ENCODE data around the gene ADCY5.

ADCY5 gene

DNA sequence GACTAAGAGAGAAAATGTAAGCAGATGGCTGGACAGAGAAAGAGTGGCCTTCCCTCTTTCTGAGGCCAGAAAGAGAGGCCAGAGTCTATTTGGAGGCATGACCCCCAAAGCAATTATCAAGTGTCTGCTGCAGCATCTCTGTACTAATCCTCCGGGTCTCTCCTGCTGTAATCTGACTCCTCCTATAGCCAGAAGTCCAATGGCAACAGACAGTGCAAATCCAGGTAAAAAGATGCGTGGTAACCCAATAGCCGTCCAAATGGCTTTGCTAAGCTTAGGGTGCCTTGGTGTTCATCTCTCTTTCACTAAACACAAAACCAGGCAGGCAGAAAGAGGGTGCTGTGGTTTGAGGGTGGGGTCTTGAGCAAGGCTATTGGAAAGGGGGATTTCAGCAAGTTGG, 91.6 kb downstream of the ADCY5 start:
- DNase-seq, result no peak

DNA sequence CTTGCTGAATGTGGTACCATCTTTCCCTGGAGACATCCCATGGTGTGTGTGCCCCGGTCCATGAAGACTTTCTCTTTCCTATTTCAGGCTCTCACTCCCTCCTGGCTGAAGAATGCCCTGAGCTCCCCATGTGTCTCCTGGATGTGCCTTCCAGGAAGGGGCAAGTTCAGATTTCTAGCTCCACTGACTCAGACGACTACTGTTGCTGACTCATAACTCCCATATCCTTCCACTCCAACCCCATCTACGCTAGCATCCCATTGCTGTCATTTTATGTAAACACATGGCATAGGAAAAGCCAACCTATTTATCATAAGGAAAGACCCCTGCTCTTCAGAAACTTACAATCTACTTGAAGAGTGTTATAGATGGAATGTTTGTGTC, 95.0 kb downstream of the ADCY5 start:
- DNase-seq, result no peak

DNA sequence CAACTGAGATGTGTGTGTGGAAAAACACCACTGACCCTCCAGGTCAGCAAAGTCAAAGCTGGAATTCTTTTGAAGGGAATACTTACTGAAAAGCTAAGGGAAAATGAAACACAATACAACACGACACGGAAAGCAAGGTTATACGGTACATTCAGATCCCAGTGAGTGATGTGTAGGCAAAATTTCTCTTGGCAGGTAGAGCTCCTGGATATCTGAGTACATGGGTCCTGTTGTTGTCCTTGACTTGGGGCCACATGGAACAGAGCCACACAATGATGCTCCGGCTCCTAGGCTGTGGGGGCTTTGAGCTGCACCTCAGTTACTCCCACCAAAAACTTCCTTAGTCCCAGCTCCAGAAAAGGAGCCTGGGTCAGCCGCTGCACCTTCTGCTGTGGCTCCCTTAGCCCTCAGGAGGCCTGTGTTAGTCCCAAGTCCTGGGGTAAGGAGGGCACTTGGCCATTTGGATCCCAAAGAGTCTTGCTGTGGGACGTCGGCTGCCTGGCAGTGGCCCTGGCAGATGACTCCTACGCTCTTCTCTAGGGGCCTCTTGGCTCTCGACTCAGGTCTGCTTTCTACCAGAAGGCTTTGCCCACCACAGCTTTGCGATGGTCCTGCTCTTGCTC, 95.6 kb downstream of the ADCY5 start:
- no peak for DNase-seq

DNA sequence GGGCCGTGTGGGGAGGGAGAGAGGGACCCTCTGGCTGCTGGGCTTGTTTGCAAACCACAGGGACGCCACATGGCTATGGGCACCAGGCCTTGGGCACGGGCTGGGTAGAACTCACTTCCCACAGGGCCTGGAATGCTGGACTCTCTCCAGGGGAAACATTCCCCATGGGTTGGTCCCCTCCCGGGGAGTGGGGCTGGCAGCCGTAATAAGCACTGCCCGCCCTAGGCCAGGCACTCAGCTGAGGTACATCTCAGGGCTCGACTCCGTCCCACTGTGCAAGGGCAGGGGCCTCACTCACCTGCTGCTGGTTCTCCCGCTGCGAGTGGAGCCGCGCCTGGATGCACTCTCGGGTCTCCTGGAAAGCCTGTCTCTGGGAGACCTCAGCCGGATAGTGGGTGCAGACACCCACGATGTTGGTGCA, 96.7 kb downstream of the ADCY5 start:
- no peak for DNase-seq

DNA sequence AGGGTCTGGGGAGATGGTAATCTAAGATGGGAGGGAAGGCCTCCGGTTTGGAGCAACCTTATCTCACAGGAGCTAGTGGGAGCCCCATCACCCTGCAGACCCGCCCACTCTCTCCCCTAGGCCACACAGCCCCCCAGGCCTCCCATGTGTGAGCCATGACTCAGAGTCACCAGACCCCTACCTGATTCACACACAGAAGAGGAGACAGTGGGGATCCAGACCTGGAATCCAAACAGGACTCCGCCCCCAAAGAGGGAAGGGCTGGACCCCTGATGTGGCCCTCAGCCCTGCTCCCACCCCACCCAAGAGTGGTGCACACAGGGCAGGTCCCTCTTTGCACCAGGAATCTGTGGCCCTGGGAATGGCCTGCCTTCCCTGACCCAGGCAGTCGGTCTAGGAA, 97.4 kb downstream of the ADCY5 start:
- no peak for DNase-seq

DNA sequence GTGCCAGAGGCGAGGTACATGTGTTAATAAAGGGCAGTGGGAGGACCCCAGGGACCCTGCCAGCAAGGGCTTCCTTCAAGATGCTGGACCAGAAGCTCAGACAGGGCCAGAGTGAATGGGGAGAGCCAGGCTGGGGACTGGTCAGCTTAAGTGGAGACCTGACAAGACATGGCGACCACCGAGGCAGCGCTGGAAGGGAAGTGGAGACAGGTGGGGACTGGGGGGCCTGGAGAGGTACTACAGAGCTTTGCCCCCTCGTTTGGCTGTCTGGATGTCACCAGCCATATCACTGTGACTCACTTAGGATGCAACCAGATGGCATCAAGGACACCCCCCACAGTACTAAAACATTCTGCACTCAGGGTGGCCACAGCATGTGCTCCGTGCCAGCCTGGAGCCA, 97.9 kb downstream of the ADCY5 start:
- no peak for DNase-seq

DNA sequence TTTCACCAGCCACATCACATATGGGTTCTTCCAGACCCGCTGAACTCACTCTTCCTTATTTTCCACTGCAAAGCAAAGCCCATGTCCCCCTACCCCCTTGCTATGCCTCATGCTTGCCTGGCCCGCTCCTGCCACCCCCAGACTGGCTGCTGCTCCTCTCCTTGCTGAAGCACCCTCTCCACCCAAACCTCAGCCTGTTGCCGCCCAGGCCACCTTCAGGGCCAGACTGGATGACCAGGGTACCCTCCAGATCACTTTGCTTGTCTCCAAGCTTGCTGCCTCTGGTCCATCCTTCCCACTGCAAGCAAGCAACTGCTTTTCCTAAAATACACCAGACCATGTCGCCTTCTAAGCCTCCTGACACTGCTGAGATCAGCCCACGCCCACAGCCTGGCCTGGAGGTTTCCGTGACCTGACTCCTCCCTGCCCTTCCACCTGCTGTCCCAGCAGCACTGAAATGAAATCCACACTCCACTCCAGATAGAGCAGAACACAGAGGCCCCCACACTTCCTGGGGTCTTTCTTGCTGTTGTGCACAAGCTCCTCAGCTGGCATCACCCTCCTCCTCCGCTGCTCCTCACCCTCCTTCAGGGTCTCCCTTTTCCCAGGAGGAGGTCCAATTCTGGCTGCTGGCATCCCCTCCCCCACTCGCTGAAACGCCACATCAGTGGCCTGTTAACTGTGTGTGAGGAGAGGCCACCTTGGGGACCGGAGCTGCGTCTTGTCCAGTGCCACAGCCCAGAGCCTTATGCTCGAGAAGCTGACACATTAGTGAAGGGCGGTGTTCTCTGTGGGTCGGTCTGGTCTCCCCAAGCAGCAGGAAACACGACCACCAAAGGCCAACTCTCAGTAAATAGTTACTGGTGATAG, 99.1 kb downstream of the ADCY5 start:
- no peak for DNase-seq

DNA sequence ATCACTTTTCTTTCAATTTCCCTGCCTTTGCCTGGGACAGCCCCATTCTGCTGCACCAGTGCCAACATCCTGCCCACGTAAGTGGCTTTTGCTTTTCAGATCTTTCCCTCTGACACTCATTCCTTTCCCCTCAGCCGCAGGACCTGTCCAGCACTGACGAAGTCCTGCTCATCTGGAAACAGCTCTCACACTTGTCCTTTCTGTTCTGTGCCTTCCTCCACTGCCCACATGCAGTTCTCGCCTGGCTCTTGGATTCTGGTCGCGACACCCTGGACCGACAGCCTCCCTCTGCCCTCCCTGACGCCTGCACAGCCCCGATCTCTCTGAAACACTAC, 99.7 kb downstream of the ADCY5 start:
- DNase-seq, result no peak

DNA sequence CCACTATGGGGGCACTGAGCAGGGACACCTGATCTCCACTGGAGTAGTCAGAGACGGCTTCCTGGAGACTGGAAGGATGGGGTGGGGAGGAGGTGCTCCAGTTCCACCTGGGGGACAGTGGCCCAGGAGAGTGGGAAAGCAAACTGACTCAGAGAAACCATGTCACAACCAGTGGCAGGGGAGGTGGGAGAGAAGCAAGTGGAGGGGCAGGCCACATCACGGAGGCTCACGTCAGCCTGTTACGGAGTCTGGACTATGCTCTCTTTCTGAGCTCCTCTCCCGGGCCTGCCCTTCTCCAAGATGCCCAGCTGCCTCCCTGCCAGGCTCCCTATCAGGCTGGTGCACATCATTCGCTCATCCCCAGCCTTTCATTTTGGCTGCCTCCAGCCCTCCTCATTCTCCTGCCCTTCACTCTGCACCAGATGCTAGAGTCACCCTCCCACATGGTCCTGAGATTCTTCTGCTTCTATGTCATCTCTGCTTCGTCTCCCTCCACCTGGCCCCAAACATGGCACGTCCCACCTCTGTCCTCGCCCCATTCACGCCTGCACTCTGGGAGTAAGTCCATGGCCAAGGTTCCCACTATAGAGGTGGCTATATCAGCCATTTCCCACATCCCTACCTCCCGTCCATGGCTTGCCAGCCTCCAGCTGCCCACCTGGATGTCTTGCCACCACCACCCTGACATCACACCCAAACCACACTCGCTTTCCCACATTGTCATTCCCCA, 100.3 kb downstream of the ADCY5 start:
- DNase-seq, result no peak

DNA sequence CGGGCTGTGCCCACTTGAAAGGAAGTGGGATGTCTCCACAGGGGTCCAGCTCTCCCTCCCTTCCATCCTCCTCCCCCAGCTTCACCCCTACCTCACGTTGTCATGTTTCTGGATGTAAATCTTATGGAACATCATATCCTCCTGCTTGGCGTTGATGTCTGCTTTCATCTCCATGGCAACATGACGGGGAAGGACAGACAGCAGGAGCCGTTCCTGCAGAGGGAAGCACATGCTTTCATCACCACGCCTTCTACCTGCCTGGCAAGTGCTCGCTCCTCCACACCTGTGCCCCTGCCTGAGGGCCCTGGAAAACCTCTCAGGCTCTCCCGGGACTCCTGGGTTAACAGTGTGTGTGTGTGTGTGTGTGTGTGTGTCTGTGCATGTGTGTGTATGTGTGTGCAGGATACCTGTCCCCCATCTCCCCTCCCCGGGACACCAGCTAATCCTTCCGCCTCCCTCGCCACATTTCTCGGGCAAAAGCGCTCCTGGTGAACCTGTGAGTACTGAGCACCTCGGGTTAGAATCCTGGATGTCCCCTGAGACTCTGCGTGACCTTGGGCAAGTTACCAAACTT, 101.1 kb downstream of the ADCY5 start:
- no peak for DNase-seq

DNA sequence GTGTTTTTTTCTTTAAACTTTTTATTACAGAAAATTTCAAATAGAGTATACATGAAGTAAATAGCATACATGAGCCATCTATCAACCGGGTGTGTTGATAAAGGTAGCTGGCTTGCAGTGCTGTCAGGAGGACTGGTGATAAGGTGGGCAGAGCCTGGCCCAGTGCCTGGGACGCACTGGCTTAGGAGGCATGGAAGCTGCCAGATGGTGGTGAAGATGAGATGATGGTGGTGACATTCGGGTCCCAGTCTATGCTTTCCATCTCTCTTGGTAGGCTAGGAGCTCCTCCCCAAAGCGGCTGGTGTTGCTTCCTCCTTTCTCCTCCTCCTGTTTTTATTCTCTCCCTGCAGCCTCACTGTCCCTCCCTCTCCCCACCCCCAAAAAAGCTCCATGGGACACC, 101.7 kb downstream of the ADCY5 start:
- no peak for DNase-seq

DNA sequence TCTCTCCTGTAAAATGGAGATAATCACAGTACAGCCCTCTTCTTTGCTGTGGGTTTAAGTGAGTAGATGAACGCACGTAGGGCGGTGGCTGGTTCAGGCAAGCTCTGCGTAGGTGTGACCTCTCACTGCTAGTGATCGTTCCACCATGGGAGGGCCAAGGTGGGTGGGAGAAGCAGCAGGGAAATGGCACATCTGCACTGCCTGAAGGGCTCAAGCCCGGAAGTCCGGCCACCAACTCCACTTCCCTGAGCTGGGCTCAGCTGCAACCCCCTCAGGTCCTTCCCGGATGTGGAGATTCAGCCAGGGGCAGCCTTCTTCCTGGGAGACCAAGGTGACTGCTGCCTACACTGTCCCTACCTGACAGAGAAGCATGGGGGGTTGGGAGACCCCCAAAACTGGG, 102.9 kb downstream of the ADCY5 start:
- DNase-seq, result no peak

DNA sequence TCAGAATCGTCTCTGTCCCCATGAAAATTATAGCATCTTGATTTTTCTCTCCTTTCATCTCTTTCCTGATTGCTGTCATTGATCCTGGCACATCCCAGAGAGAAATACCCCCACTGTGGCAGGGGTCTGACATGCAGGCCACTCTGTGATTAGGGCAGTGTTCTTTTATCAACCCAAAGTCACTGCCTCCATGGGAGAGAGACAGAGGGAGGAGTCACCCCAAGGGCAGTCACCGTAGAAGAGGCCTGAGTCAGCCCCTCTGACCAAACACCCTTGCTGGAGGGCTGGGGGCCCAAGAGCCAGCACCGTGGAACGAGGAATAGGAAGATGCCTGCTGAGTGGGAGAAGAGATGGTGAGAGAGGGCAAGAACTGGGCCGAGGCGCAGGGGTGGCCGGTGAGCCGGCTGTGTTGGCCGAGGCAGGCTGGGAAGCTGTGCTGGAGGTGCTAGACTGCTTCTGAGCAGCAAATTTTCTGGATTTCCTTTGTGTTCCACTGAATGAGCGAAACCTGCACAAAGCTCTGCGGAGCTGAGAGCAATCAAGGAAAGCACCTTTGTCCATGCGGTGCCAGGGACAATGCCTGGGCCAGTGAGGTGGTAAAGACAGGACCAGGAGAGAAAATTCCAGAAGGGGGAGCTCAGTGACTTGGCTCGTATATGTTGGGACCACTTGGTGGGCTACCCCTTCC, 103.8 kb downstream of the ADCY5 start:
- no peak for DNase-seq

DNA sequence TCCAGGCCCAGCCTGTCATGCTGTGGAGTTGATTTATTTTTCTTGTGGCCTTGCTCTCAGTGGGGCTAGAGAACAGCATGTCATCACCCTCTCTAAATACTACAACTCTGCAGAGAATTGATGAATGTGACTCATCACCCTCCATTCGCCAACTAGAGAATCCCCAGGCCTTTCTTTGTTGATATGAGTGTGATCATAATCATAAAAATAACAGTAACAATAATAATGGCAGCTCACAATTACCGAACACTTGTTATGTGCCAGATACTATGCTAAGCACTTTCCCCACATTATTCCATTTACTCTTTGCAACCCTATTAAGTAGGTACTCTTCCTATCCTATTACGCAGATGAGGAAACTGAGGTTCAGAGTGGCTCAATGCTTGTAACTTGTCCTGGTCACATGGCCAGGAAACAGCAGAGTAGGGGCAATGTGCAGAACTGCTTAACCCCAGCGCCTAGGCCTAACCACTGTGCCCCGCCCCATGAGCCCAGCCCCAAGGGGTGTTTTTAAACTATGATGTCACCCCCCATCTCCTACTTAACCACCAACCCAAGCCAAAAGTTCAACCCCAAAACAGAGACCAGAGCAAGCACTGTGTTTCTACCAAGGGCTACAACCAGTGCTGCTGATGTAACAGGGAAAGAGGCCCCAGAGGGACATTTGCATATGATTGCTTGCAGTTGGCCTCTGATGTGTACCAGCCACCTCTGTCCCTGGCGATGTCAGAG, 104.5 kb downstream of the ADCY5 start:
- DNase-seq, result no peak

DNA sequence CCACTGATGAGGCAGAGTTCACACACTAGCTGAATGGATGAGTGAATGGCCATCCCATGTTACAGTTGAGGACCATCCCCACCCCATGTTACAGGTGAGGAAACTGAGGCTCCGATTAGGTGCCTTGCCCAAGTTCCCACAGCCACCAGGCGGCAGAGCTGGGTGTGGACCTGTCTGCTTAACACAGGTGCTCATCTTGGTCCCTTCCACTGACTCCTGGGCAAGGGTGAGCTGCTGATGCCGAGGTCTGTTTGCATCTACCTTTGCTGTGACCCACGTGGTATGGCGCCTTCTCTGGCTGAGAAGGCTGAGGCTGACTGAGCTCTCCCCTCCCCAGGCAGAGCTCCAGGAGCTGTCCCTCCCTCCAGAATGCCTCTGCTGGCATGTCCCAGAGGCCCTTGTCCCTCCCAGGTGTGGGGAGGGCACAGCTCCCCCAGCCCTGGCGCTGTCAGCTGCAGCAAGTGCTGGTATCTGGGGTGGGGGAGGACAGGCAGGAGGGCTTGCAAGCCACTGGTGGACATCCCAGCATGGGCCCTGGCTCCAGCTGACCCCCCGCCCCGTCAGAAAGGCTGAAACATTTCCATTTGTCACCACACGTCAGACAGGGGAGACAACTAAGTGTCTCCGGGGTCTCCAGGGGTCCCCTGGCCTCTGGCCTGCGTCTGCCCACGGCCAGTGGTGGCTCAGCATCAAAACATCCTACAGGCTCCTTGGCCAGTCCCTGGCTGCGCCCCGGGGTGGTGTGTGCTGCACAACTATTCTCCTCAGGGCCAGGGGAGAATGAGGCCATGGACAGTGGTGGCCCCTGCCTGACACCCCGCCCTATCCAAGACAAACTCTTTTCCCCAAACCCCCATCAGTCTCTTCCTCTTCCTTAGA, 105.4 kb downstream of the ADCY5 start:
- DNase-seq, result no peak

DNA sequence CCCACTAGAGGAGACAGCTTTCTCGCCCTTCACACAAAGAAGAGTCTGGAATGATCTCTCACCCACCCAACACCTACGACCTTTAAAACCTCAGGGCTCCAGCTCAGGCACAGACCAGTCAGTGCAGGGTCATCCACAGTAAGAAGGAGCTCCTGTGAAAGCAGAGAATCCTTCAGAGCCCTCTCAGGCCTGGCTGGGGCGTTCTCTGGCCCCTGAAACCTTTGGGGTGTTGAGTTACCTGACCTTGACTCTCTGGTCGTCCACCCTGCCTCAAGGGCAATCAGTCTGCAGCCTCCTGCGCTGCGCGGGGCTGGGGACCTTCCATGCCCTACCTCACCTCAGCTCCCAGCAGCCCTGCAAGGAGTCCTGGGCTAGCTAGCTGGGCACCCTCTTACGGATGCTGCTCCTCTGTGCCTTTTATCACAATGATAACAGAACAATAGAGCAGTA, 106.2 kb downstream of the ADCY5 start:
- no peak for DNase-seq

DNA sequence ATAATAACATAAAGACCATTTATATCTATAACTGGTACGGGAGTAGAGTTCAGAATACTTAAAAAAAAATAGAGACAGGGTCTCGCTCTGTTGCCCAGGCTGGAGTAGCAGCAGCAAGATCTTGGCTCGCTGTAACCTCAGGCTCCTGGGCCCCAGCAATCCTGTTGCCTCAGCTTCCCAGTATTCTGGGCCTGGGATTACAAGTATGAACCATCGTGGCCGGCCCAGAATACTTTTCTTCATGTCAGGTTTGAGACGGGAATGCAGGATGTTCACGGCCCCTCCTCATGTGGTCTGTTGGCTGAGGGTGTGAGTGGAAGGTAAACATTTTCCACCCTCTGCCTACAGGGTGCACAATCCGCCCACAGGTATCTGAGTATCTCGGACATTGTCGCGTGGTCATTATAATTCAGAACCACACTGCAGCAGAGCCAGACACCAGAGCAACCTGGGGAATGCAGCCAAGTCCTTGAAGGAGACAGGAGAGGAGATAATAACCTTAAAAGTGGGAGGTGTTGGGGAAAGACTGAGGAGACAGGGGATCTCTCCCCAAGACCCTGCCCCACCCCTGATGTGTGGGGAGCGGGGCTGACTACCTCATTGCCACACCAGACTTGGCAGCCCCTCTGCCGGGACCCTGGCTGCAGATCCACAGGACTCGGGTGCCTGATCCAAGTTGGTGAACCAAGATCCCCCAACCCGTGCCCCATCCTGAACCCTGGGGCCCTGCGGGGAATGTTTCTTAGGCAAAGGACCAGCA, 106.8 kb downstream of the ADCY5 start:
- no peak for DNase-seq

DNA sequence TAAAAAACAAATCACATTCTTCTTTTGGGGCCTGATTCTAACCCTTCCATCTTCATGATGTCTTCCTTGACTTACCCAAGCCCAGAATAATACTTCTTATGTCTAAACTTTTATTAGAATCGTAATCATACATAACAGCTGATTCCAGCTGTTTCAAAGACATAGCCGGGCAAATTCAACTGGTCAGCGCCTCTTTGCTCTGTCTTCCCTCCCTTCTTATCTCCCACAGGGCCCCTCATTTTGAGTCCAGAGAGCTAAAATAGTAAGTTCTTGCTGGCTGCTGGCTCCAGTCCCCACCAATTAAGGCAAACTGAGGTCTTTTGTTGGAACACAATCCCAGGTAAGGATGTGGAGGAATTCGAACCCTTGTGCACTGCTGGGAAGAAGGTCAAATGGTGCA, 108.6 kb downstream of the ADCY5 start:
- DNase-seq, result no peak

DNA sequence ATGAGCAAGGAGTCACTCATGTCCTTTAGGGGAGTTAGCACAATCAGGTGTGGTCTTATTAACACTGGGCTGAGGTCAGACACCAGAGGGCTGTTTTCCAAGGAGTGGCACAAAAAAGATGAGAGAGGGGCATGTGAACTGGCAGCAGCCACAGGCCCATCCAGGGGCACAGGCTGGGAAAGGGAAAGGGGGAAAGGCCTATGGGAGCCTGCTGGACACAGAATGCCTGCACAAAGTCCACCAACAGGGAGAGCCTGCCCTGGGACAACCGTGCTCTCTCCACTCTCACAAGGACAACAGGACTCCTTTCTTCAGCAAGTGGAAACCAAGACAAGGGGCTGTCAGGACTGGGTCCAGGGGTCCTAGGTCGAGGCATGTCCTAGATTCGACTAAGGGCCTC, 109.6 kb downstream of the ADCY5 start:
- DNase-seq, result no peak

DNA sequence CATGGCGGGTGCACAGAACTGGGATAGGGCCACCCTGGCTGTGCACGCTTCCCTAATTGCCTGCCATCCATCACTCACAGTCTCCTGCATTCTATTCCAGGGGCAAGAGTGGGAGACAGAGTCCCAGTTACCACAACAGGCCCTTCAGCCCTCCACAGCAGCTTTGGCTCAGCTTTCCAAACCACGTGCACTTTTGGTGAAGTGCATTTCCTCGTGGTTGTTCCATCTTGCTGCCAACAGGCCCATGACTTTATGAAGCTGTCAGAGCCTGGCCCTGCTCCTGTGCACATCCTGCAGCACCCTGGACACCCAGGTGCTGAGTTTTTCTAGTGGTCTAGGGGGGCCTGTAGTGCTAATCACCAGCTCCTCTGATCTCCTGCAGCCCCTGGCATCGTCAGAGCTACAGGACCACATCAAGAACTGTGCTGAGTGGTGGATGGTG, 110.2 kb downstream of the ADCY5 start:
- no peak for DNase-seq

All from activated CD4-positive, alpha-beta T cell treated with anti-CD3 and anti-CD28 coated beads for 1 hour (primary cell).